DND-41 (cell line): ENCODE measurements around the gene DNAJC15.

ENCODE experiments used
- EZH2 ChIP-seq: IDR thresholded peaks from 3 replicates; pipeline ENCODE4 v1.6.1; 2012; ENCODE audit warnings: borderline replicate concordance, low read depth, mild to moderate bottlenecking, moderate library complexity, low read length, inconsistent platforms; ENCODE audit not compliant: severe bottlenecking
- TF ChIP-seq, protein P1 (sequence below): IDR thresholded peaks from 2 replicates; pipeline ENCODE4 v1.5.1; 2012; ENCODE audit warnings: borderline replicate concordance, low read length, moderate library complexity, mild to moderate bottlenecking; ENCODE audit not compliant: poor library complexity, severe bottlenecking; ENCODE audit errors: extremely low read depth

DNA sequence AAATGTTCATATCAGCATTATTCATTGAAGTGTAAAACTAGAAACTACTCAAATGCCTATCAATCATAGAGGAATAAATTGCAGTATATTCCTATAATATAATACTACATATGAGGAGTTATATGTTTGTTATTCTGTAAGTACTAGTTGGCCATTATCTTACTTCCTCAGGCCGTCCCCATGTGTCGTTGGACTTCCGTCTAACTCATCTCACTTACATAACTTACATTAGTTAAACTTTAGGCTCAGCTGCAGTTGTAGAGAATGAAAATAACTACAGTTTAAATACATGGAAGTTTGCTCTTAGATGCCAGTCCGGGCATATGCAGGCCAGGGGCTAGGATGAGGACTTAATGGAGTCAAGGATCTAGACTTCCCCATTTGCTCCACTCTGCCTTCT lies 22.7 kb upstream of the DNAJC15 start:
- TF ChIP-seq, protein P1, sequence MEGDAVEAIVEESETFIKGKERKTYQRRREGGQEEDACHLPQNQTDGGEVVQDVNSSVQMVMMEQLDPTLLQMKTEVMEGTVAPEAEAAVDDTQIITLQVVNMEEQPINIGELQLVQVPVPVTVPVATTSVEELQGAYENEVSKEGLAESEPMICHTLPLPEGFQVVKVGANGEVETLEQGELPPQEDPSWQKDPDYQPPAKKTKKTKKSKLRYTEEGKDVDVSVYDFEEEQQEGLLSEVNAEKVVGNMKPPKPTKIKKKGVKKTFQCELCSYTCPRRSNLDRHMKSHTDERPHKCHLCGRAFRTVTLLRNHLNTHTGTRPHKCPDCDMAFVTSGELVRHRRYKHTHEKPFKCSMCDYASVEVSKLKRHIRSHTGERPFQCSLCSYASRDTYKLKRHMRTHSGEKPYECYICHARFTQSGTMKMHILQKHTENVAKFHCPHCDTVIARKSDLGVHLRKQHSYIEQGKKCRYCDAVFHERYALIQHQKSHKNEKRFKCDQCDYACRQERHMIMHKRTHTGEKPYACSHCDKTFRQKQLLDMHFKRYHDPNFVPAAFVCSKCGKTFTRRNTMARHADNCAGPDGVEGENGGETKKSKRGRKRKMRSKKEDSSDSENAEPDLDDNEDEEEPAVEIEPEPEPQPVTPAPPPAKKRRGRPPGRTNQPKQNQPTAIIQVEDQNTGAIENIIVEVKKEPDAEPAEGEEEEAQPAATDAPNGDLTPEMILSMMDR = no peak
- TF ChIP-seq EZH2 = no peak
